Stimulated activated naive CD8-positive, alpha-beta T cell treated with anti-CD3 and anti-CD28 coated beads, Interleukin-15, Interleukin-2, amounts not matched to agents 100 U/mL and 50 U/mL, for 24 hours (primary cell): ENCODE measurements around the gene URAD.
"Not testable (repeated sequence)": the region's sequence is repeated elsewhere in the genome, so short reads cannot be mapped to it uniquely, and the experiment has no call there.

Source experiments
- ATAC-seq: fragments of 150-1000 bp; cut with Tn5 transposase; one replicate; pipeline ENCODE4 v1.10.0; 2021
- DNase-seq: peaks from one replicate; pipeline ENCODE4 v3.0.0; 2021

The URAD gene

DNA sequence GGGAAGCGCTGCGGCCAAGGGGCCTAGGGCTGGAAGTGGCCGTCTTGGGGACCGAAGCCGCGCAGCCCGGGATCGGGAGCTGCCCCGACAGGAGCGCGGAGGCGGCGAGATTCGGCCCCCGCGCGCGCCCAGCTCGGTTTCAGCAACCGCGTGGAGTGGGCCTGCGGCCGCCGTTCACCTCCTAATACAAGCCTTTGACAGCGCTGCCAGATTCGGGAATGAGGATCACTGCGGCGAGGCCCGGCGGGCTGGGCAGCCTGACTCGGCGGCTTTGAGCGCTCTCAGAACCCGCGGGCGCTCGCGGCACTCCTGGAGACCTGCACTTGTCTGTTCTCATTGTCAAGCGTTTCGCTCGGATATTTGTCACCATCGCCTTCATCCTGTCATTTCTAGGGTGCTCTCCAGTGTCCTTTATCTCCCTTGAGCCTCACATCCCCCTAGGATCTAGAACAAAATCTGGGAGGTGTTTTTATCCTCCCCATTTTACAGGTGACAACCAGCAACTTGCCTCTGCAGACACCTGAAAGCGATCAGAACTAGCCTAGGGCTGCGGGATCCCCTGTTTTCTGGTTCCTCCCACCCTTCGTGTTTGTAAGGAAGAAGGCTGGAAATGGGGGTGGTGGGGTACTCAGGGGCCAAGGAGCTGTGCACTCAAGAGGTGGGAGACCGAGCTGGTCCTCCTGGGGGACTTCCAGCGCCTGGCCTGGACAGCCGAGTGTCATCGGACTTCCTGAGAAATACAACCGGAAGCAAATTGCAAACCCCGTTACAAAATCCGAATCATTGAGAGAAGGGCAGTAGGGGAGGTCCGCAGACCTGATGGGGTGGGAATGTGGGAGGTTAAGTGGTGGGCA, 17.9 kb downstream of the URAD start:
- DNase-seq = no peak
- no peak for ATAC-seq

DNA sequence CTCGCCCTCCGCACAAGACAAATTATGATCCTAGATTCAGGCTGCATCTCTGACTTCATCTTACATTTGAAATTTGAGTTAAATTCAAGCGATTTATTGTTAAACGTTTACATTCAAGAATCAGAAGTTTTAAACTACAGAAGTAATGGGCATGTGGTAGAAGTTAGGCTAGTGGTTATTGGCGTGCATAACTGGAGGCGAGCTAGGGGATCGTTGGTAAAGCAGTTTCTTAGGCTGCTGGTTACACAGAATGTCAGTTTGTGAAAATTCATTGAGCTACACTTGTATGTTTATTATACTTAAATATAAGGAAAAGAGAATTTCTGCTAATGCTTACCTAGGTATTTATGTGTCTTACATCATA, 18.6 kb downstream of the URAD start:
- no peak for DNase-seq
- ATAC-seq = no peak

DNA sequence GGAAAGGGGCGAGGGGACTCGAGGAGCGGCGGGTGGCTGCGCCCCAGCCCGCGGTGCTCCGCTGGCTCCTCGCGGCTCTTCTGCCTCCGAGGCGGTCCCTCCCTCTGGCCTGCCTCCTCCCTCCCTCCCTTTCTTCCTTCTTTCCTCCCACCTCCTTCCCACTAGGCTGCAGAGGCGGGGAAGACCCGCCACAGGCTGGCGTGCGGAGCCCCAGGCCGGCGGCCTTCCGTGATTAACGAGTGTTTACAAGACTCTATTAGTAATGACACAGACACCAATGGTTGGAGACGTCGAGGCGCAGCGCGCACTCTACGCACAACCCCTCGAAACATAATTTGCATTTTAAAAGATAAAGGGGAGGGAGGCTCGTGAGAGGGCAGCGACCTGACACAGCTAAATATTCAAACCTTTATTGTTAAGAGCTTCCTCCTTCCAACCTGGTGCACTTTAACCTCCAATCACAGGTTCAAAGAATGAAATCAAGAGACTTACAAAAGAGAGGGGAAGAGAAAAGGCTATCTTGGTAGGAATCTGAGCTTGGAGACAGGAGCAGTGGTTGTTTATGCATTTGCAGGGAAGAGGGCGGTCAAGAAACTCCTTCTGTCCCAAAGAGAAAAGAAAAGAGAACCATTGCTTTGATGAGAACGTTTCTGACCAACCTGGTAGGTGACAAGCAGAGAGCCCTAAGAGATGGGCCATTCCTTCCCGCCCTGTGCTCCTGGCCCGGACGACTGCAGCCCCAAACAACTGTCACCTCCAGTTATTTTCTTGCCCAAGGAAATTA, 19.2 kb downstream of the URAD start, which contains the start of gene CDX2:
TSS of gene CDX2 (minus strand) at position 234 of the 784 bp plus-strand sequence. CDS start 309 bp downstream, outside the sequence.
- DNase-seq (no peak), ATAC-seq (no peak)

DNA sequence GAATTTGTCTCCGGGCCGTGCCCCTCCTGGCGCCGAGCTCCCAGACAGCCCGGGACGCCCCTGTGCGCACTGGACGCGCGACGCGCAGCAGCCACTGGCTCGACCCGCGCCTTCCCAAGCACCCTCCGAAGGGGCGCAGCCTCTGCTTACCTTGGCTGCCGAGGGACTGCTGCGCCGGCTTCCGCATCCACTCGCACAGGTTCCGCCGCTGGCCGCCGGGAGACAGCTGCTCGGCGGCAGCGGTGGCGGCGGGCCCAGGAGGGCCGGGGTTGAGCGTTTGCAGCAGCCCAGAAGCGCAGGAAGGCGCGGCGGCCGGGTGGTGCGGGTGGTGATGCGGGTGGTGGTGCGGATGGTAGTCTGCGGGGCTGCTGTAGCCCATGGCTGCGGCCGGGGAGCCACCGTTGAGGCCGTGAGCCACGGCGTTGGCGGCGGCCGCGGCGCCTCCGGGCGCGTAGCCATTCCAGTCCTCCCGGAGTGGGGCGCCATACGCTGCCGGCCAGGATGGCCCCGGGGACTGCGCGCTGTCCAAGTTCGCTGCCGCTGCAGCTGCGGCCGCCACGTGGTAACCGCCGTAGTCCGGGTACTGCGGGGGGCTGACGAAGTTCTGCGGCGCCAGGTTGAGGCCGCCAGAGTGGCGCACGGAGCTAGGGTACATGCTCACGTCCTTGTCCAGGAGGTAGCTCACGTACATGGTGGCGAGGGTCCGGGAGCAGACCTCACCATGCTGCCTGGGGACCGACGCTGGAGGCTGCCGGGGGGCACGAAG, 20.0 kb downstream of the URAD start:
- ATAC-seq (no peak), DNase-seq (no peak)

DNA sequence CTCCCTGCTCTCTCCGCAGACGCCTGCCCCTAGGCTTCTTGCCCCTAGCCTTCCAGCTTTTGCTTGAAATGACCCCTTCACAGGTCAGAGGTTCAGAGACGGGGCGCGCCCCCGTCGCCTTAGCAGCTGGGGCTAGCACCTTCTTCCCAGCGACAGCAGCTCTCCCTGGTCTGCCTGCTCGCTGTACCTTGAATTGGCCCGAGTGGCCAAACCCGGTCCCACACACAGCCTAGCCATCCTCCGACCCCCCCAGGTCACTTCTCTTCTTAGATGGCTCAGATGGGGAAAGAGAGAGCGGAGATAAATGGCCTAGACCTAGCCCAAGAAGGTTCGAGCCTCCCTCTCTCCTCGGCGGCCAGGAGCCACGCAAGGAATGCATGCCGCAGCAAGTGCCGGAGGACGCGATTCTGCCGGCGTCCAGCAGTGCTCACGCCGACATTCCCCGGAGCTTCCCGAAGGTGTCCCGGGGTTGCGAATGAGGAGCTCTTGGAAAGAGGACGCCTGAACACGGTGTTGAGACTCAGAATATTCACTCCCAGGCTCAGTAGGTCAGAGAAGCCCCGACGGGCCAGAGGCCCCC, 20.7 kb downstream of the URAD start:
- ATAC-seq (no peak), DNase-seq (no peak)

DNA sequence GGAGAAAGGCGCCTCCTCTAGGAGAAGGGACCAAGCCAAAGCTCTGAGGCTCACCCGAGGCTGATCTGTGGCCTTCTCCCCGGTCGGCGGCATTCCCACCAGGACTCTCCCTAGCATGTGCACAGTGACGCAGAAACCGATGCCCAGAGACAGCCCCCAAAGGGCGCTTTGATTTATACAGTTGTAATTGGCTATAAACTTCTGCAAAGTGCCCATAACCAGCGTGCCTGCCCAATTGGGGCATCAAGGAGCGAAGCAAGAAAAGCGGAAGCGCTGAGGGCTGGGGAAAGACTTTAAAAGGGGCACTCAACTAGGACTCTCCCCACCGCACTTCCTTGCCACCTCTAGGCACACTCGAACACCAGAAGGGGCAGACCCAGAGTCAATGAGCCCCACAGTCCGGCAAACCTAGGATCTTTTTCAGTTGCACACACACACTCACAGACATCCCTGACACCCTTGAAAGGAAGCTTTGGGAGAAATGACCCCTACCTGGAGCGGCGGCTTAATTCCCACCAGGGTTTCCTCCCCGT, 21.2 kb downstream of the URAD start:
- DNase-seq (no peak), ATAC-seq (no peak)

DNA sequence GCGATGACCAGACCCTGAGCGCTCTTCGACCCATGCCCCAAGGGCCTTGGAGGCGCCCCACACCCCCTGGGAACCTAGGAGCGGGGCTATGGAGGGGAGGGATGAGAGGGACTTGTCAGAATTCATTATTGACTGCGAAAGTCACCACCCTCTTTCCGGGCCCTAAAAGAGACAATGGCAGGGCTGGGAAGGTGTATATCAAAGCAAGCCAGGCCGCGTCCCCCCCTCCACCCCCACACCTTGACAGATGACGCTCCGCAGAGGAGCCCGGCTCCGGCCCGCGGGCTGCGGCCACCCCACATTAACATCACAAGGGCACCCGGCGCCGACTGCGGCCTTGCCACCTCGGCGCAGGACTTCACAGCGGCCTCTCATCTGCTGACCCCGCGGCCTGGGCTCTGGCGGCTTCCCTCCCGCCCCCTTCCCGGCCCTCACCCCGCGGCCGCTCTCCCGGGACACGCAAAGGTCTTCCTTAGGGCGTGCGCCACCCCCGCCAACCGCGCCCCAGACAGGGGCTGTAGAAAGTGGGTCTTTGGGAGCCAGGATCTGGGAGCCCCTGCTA, 21.8 kb downstream of the URAD start:
- ATAC-seq (no peak), DNase-seq (no peak)

DNA sequence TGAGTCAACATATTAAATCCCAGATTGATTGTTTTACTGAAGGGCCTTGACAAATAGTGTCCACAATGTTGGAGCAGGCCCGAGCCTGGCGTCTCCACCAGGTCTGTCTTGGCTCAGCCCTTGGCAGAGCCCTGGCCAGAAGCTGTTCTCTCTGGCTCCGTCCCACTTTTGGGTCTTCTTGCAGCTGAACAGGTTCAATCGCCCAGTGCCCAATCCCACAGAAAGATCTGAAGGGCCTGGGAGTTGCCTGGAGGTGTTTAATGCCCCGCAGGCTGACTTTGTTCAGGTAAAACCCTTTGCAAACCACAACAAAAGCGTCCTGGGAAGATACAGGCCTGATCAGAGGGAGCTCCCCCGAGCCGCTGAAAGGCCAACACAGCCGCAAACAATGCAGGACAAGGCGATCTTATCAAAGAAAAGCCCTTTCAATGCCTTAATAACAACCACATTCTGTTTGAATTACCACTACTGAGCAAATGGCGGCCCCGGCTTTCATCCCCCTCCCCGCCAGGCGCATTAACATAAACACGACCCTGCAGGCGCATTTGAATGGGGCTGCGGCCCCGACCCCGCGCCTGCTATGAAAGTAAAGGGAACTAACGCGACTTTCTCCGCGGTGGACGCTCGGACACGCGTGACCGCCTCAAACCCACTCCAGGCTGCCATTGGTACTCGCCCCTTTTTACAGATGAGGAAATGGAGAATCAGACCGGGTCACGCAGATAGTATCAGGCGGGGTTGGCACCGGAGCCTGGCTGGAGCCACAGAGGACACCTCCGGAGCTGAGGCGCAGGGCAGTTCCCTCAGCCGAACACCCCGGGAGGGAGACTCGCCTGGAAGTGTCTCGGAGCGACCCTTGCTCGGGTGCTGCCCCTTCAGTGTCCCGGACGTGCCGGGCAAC, 22.5 kb downstream of the URAD start:
- DNase-seq (no peak), ATAC-seq (no peak)

DNA sequence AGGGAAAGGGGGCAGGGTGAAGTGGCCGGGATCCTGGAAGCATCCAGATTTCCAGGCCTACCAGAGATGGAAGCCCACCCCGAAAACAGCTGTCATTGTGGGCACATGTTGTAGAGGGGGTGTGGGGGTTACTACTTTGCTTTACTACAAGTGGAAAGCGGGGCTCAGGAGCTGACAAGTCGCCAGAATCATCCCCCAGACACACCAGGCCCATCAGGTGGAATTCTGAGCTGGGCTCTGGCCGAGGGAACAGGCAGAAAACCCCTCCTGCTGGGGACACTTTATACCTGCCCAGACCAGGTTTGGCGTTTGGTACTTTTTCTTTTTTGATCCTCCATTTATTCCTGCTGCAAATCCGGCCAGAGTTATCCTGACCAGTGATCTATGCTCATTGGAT, 23.2 kb downstream of the URAD start:
- DNase-seq (no peak), ATAC-seq (no peak)

DNA sequence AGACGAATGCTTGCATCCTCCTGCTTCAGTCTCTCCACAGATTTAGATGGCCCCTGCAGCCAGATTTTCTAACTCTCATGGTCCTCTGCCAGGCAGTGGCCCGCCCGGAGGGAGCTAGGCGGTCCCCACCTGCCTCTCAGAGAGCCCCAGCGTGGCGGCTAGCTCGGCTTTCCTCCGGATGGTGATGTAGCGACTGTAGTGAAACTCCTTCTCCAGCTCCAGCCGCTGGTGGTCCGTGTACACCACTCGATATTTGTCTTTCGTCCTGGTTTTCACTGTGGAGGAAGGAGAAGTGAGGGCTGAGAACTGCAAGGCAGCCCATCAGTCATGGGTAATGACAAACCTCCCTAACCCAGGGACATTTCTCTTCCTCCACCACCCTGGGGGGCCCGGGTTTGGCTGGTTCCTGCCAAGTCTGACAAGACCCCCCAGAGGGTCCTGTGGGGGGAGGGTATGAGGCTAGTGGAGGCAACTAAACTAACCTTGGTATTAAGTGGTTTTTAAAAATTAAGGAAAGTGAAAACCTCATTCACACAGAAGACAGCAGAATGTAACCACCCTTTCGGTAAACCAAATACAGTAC, 23.7 kb downstream of the URAD start:
- ATAC-seq (no peak), DNase-seq (no peak)

DNA sequence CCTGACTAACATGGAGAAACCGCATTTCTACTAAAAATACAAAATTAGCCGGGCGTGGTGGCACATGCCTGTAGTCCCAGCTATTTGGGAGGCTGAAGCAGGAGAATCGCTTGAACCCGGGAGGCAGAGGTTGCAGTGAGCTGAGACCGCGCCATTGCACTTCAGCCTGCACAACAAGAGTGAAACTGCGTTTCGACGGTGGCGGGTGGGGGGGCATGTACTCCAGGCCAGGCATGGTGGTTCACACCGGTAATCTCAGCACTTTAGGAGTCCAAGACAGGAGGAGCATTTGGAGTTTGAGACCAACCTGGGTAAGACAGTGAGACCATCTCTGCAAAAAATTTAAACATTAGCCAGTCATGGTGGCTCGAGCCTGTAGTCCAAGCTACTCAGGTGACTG, 24.3 kb downstream of the URAD start:
- ATAC-seq, DNase-seq: not testable (repeated sequence)

DNA sequence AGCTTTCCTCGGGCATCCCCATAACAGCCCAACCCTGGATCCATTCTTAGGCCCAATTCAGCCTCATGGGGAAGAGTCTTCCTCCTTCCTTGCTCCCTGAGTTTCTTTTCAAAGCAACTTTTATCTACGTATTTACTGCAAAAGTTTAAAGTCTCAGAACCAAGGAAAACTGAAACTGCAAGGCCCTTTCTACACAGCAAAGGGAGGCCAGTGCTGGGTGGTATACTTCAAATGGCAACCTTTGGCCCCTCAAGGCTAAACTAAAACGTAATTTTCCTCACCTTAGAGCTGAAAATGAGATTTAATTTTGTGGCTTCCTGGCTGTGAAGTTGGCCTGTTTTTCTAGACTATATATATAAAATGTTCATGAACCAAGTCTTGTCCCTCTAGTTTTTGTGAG, 25.0 kb downstream of the URAD start:
- DNase-seq = no peak
- no peak for ATAC-seq

DNA sequence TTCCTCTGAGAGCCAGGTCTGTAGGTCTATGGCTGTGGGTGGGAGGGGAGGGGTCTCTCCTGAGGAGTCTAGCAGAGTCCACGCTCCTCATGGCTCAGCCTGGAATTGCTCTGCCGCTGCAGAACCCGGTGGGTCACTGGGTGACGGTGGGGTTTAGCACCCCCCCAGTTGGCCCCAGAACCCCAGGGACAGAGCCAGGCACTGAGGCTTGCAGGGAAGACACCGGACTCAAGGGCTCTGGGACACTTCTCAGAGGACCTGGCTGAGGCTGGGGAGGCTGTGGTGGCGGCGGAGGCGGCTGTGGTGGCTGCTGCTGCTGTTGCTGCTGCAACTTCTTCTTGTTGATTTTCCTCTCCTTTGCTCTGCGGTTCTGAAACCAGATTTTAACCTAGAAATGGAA, 25.5 kb downstream of the URAD start:
- DNase-seq (no peak), ATAC-seq (no peak)

DNA sequence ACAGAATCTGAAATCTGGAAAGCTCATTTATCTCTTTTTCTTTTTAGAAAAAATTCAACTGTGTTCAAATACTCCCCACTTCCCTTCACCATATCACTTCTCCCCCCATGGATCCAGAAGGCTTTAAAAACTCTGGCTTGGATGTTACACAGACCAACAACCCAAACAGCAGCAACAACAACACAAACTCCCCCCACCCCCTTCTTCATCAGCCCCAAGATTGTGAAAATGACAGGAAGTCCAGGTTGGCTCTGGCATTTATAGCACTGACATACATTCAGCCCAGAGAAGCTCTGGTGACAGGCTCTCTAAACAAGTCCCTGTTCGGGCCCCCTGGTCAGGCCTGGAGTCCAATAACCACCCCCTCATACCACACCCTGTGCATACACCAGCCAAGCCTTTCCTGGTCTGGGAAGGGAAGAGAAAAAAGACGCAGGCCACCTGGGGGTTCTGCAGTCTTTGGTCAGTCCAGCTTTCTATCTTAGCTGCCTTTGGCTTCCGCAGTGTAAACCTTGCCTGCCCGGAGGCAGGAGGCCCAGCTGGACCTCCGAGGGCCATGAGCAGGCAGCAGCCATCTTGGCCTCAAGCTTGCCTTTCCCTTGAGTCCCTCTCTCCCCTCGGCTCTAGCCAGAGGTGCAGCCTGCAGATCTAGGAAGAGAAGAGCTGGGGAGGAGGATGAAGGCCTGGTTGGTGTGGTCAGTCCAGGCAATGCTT, 26.2 kb downstream of the URAD start:
- DNase-seq (no peak), ATAC-seq (no peak)

DNA sequence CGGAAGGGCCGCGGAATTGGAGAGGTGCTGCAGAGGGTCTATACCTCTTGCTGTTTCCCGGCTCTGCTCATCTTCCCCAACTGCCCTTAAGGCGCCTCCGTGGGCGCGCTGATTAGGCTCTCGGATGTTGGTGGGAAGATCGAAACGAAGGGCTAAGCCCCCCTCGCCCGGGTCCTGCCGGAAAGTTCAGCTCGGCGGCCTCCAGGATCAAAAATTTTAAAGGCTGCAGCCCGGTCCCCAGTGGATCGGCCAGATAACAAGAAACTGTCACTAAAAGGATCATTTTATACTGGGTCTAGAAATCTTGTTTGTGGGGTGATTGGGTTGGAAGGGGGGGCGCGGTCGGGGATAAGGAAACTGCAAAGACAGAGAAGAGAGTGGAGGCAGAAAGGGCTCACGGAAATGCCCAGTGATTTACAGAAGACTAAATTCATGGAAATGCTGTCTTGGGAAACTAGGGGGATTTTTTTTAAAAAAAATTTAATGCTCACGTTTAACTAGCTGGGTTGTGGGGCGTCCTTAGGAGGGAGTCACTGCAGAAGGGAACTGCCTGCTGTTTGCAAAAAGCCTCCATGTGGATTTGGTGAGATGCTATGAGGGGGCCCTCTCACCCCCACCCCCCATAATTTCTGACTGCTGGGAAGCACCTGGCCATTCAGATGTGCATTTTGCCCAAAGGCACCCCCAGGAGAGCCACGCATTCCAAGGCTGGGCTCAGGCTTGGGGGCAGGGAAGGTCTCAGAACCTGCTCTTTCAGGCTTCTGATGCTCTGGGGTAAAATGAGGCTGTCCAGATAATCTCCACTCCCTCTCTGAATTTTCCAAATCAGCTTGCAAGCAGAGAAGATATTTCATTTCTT, 27.0 kb downstream of the URAD start:
- DNase-seq (no peak), ATAC-seq (no peak)

DNA sequence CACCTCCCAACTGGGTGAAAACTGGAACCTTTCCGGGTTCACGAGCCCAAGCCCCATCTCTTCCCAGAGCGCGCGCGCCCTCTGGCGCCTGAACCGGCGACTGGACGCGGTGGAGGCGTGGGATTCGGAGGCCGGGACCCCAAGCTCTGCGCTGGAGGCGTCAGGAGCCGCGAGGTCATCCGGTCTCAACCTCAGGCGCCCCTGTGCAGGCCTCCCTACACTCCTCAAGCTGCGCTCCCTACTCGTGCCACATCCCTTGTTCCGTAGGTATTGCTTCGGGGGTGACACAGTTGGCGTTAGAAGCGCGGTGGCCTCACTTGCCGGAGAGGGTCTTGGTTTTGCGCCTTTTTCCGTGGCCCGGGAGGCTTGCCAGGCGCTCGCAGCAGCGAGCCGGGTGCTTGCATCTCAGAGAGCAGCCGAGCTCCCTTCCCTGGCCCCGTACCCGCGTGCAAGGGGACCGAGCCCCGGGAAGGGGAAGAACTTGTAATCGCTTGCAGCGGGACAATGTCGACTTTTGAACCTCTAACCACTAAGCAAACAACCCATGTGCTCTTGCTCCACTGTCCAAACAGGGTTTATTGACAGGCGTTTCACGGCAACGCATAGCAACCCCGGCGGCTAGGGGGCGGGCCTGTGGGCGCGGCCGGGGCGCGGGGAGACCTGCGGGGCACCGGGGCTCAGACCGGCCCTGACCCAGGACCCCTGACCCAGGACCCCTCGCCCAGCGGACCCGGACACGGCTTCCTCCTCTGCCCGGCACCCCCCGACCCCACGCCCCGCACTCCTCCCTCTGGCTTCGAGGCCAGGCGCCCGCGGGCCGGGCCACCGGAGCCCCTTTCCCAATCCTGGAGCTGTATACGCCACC, 27.9 kb downstream of the URAD start:
- ATAC-seq (peak; percentile 26), DNase-seq (peak; percentile 65)

DNA sequence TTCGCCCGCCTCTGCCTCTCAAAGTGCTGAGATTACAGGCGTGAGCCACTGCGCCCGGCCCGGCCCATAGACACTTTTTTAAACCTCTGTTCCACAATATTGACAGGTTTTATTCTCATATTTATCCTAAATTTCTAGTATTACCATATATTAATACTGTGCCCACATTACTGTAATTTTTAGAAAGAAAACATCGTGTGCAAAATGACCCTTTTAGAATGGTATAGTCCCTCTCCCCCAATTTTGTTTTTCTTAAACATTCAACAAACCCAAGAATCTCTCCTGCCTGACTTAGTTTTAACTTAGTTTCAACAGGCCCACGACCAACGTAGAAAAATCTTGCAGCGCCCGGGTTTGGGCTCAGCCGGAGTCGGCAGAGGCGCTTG, 28.5 kb downstream of the URAD start:
- DNase-seq (no peak), ATAC-seq (no peak)
